ENCODE measurements around the gene NUDT7. TPM values are rescaled to one million over a fixed set of nuclear protein-coding genes. Genes with fewer than 3 reads are reported as not detected.
A peak's percentile ranks its signal among the peaks of the same experiment; 100 is the strongest.

The NUDT7 gene
- total RNA-seq, 1 experiment from 2014 or later: 13.8 TPM

- DNase-seq (ENCODE audit: low read depth): peak; percentile 96
Observed at GRCh38 chr16:77780378-77780837, 58.1 kb downstream of the NUDT7 start.

DNA sequence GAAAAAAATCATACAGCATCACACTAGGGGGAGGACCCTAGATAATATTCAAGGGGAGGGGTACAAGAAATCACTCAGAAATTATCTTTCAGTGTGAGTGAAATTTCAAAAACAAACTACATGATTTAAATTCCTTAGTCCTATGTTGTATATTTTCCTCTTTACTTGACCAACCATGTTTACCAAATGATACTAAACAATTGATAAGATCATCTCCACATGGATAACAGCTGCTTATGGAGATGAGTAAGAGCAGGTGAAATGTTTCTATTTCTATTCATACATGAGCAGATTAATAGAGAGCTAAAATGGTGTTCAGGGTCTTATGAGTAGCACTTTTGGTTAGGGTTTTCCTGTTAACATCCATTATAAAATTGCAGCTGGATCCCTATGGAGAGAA, 58.8 kb downstream of the NUDT7 start:
- DNase-seq (ENCODE audit: low read depth): no peak

- DNase-seq (ENCODE audit: low read depth): peak; percentile 57
Observed at GRCh38 chr16:77782694-77783093, 60.4 kb downstream of the NUDT7 start.

- no peak for DNase-seq (ENCODE audit: low read depth)
Observed at GRCh38 chr16:77784441-77785372, 62.4 kb downstream of the NUDT7 start.

GRCh38 chr16:77785373-77785764, 63.1 kb downstream of the NUDT7 start:
- DNase-seq (ENCODE audit: low read depth): no peak

GRCh38 chr16:77786186-77786847, 64.0 kb downstream of the NUDT7 start:
- no peak for DNase-seq (ENCODE audit: low read depth)

GRCh38 chr16:77787452-77787851, 65.1 kb downstream of the NUDT7 start:
- no peak for DNase-seq (ENCODE audit: low read depth)

DNA sequence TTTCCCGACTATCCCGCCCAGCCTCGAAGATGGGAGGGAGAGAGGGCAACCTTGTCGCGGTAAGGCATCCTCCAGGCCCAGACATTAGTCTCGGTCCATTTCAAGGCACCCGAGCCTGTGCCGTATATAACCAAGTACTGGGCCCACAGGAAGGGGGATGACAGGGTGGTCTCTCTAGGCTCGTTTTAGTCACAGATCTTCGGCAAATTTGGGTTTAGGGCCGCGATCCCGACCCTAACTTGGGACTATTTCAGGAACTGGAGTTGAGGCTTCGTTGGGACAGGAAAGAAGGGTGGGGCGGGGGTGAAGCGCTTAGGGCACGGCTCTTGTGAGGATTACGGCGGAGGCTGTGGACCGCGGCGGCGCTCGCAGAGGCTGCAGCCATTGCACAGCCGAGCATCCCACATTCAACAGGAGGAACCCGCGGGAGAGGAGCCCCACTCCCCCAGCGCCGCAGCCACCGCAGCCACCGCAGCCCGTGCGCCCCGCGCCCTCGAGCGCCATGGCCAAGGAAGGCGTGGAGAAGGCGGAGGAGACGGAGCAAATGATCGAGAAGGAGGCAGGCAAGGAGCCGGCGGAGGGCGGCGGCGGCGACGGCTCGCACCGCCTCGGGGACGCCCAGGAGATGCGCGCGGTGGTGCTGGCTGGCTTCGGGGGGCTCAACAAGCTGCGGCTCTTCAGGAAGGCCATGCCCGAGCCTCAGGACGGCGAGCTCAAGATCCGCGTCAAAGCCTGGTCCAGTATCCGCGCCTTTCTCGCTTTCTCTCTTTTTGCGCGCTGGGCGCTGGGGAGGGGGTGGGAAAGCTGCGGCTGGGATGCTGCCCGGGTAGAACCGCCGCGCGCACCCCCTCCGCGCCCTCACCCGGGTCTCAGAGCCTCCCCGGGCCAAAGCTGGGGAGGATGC, 66.1 kb downstream of the NUDT7 start, which contains the start of gene VAT1L:
VAT1L (plus strand) TSS at position 384 of the 904 bp plus-strand sequence; CDS start at position 503, 119 bp downstream.
- peak; percentile 67 for DNase-seq (ENCODE audit: low read depth)

DNA sequence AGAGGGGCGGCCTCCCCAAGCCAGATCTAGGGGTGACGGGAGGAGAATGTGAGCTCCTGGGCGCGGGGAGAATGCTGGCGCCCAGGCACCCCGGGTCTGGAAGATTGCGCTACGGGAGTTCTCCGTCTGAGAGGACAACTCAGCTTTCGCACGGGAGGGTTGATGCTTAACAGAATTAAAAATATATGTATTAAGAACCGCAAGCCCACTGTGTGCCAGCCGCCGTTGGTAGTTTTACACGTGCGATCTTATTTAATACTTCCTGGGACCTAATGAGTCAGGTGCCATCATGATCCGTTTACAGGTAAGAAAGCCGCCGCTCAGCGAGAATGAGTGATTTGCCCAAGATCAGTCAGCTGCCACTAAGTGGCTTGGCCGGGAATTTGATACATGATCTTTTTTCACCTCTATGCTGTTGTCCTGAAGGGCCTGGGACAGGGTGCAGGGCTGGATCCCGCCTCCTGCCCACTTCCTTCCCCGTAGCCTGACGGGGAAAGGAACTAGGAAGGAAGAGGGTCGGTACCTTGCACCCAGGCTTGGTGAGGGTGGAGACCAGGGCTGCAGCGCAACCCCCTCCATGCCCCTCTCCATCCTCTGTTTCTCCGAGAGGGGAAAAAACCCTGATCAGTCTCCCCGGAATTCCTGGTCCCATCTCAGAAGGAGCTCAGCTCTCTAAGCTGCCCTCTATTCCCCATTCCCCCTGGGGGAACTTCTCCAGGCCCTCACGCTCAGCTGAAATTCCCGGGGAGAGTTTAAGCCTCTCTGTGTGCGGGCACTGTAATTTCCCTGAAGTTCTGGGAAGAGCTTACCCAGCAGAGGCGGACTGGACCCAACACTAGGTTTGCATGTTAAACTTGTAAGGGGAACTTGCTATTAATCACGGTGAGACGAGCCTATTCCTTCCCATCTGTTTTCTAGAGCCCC, 67.0 kb downstream of the NUDT7 start:
- no peak for DNase-seq (ENCODE audit: low read depth)

DNA sequence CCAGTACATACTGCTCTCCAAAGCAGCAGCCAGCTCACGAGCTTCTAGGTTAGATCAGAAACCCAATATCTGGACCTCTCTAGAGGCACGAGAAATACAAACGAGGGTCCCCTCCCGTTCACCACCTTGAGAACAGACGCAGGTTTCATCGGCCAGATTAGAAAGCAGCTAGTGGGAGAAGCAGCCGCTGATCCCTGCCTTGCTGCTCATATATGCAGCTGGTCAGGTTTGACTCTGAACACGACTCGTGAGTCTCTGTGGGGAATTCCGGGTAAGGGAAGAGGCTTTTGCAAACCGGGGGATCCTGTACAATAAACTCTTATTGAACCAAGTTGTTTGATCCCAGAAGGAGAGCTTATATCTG, 67.7 kb downstream of the NUDT7 start:
- DNase-seq (ENCODE audit: low read depth): no peak

DNA sequence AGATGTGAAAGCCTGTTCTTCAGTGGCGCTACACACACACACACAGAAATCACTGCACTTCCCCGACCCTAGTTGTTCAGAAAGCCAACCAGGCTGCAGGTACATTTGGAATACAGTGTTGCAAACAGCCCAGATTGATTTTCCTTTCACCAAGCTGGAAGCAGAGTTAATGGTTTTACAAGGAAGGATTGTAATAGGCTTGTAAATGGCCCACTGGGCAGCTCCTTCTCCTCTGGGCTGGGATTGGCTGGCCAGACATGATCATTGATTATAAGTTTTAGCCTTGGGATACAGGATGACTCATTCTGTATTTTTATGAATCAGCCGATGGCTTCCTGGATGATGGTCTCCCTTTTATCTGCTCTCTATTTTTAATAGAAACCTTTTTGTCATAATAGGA, 68.6 kb downstream of the NUDT7 start:
- DNase-seq (ENCODE audit: low read depth): peak; percentile 46

Other genes with a start within 250 kb of the NUDT7 start
- gene VAT1L, start 66.0 kb downstream of the NUDT7 start, total RNA-seq (2014; rRNA removed; shearing (Covaris generic)): 53.7 and 62.0 TPM in 2 replicates